ENCODE results near the gene INPP4B. TPM values are rescaled to one million over a fixed set of nuclear protein-coding genes. Genes with fewer than 3 reads are reported as not detected.

Gene INPP4B
- total and polyA plus RNA-seq, 2 donors from 2014 or later, result 2.6 to 18.9 TPM

- DNase-seq (no peak), FAIRE-seq (no peak)
- Histone ChIP-seq H3K4me3 (ENCODE audit: low read length in 3 of 3) (no peak overlapping the region), H3K9me3 (ENCODE audit: control insufficient read depth in 2 of 3, insufficient read depth in 1 of 3, low read length in 3 of 3) (no peaks in the 10 kb centered on the region), H3K27ac (ENCODE audit: low read depth in 2 of 2, low read length in 2 of 2) (no peak overlapping the region), H3K9ac (ENCODE audit: low read length in 3 of 3) (no peak overlapping the region), H3K4me1 (ENCODE audit: control insufficient read depth in 2 of 3, insufficient read depth in 2 of 3, low read depth in 1 of 3, low read length in 3 of 3) (no peaks in the 10 kb centered on the region), H3K36me3 (ENCODE audit: control insufficient read depth in 2 of 3, insufficient read depth in 3 of 3, low read length in 3 of 3) (no peaks in the 10 kb centered on the region), H3K27me3 (ENCODE audit: control insufficient read depth, insufficient read depth, low read length) (no peaks in the 10 kb centered on the region)
- no peak for TF ChIP-seq CTCF (IDR thresholded peaks at IDR 0.05; ENCODE audit: borderline replicate concordance, extremely low read depth, insufficient read depth)
- intact Hi-C loops (cut with DNase I), result no loop called here
Observed at GRCh38 chr4:142393127-142393526, 453.0 kb downstream of the INPP4B start.

GRCh38 chr4:142386856-142387255 is 459.2 kb downstream of the INPP4B start:
- DNase-seq (no peak), FAIRE-seq (no peak)
- Histone ChIP-seq H3K27me3 (ENCODE audit: control insufficient read depth, insufficient read depth, low read length) (no peaks in the 10 kb centered on the region), H3K9ac (ENCODE audit: low read length in 3 of 3) (no peak overlapping the region), H3K27ac (ENCODE audit: low read depth in 2 of 2, low read length in 2 of 2) (no peak overlapping the region), H3K4me1 (ENCODE audit: control insufficient read depth in 2 of 3, insufficient read depth in 2 of 3, low read depth in 1 of 3, low read length in 3 of 3) (no peaks in the 10 kb centered on the region), H3K9me3 (ENCODE audit: control insufficient read depth in 2 of 3, insufficient read depth in 1 of 3, low read length in 3 of 3) (no peaks in the 10 kb centered on the region), H3K36me3 (ENCODE audit: control insufficient read depth in 2 of 3, insufficient read depth in 3 of 3, low read length in 3 of 3) (no peaks in the 10 kb centered on the region), H3K4me3 (ENCODE audit: low read length in 3 of 3) (no peak overlapping the region)
- no peak for TF ChIP-seq CTCF (IDR thresholded peaks at IDR 0.05; ENCODE audit: borderline replicate concordance, extremely low read depth, insufficient read depth)
- intact Hi-C loops (cut with DNase I), result no loop called here

GRCh38 chr4:142386449-142386848 is 459.7 kb downstream of the INPP4B start:
- no peaks in the 10 kb centered on the region for H3K4me1 ChIP-seq (ENCODE audit: control insufficient read depth in 2 of 3, insufficient read depth in 2 of 3, low read depth in 1 of 3, low read length in 3 of 3)
- H3K27ac ChIP-seq (ENCODE audit: low read depth in 2 of 2, low read length in 2 of 2), result no peak overlapping the region
- FAIRE-seq, result no peak
- no peaks in the 10 kb centered on the region for H3K36me3 ChIP-seq (ENCODE audit: control insufficient read depth in 2 of 3, insufficient read depth in 3 of 3, low read length in 3 of 3)
- H3K9ac ChIP-seq (ENCODE audit: low read length in 3 of 3), result no peak overlapping the region
- DNase-seq, result no peak
- H3K27me3 ChIP-seq (ENCODE audit: control insufficient read depth, insufficient read depth, low read length), result no peaks in the 10 kb centered on the region
- intact Hi-C loops (cut with DNase I), result no loop called here
- no peaks in the 10 kb centered on the region for H3K9me3 ChIP-seq (ENCODE audit: control insufficient read depth in 2 of 3, insufficient read depth in 1 of 3, low read length in 3 of 3)
- no peak for TF ChIP-seq CTCF (IDR thresholded peaks at IDR 0.05; ENCODE audit: borderline replicate concordance, extremely low read depth, insufficient read depth)
- no peak overlapping the region for H3K4me3 ChIP-seq (ENCODE audit: low read length in 3 of 3)

GRCh38 chr4:142383800-142384470 is 462.2 kb downstream of the INPP4B start:
- H3K4me1 ChIP-seq (ENCODE audit: control insufficient read depth in 2 of 3, insufficient read depth in 2 of 3, low read depth in 1 of 3, low read length in 3 of 3), result peaks cover 0 to 5% (median 3%) of the 10 kb centered on the region in 3 donors
- intact Hi-C loops (cut with DNase I), result no loop called here
- H3K4me3 ChIP-seq (ENCODE audit: low read length in 3 of 3), result no peak overlapping the region
- no peak overlapping the region for H3K27ac ChIP-seq (ENCODE audit: low read depth in 2 of 2, low read length in 2 of 2)
- H3K9ac ChIP-seq (ENCODE audit: low read length in 3 of 3), result no peak overlapping the region
- no peaks in the 10 kb centered on the region for H3K9me3 ChIP-seq (ENCODE audit: control insufficient read depth in 2 of 3, insufficient read depth in 1 of 3, low read length in 3 of 3)
- no peak for DNase-seq
- no peaks in the 10 kb centered on the region for H3K36me3 ChIP-seq (ENCODE audit: control insufficient read depth in 2 of 3, insufficient read depth in 3 of 3, low read length in 3 of 3)
- FAIRE-seq, result no peak
- TF ChIP-seq CTCF (IDR thresholded peaks at IDR 0.05; ENCODE audit: borderline replicate concordance, extremely low read depth, insufficient read depth), result no peak
- no peaks in the 10 kb centered on the region for H3K27me3 ChIP-seq (ENCODE audit: control insufficient read depth, insufficient read depth, low read length)
